RWPE2 (cell line): ENCODE data around the gene TGM2.

ENCODE experiments used
- ATAC-seq: fragments of 200-7000 bp; cut with Tn5 transposase; 3 replicates; pipeline ENCODE4 v1.9.1; 2021; ENCODE audit warnings: low read depth
- DNase-seq: peaks from one replicate; pipeline ENCODE4 v3.0.0-alpha.2; 2020; ENCODE audit warnings: low spot score
- H3K27ac ChIP-seq: fragments of 450-650 bp; 2 replicates; pipeline ENCODE4 v1.5.1; 2017; ENCODE audit warnings: mild to moderate bottlenecking; ENCODE audit not compliant: poor library complexity, severe bottlenecking
- H3K27me3 ChIP-seq: fragments of 250-450 bp; sonication (Bioruptor Pico); 2 replicates; pipeline ENCODE4 v1.5.1; 2021; ENCODE audit warnings: mild to moderate bottlenecking, moderate library complexity; ENCODE audit not compliant: insufficient read depth, poor library complexity, severe bottlenecking
- H3K36me3 ChIP-seq: fragments of 250-450 bp; sonication (Bioruptor Pico); 2 replicates; pipeline ENCODE4 v1.5.1; 2020; ENCODE audit warnings: low read depth, mild to moderate bottlenecking, moderate library complexity
- H3K4me1 ChIP-seq: fragments of 250-450 bp; sonication (Bioruptor Pico); 2 replicates; pipeline ENCODE4 v1.5.1; 2021; ENCODE audit warnings: mild to moderate bottlenecking, moderate library complexity; ENCODE audit not compliant: insufficient read depth, poor library complexity, severe bottlenecking
- H3K4me3 ChIP-seq: fragments of 250-450 bp; sonication (Bioruptor Pico); 2 replicates; pipeline ENCODE4 v1.5.1; 2021; ENCODE audit warnings: mild to moderate bottlenecking, moderate library complexity; ENCODE audit not compliant: severe bottlenecking
- H3K9me3 ChIP-seq: fragments of 250-450 bp; sonication (Bioruptor Pico); 2 replicates; pipeline ENCODE4 v1.5.1; 2021; ENCODE audit warnings: mild to moderate bottlenecking, moderate library complexity; ENCODE audit not compliant: severe bottlenecking
- TF ChIP-seq, protein P1 (sequence below): fragments of 450-650 bp; IDR thresholded peaks from one replicate; pipeline ENCODE4 v1.5.1; 2017; ENCODE audit warnings: mild to moderate bottlenecking, moderate library complexity; ENCODE audit not compliant: poor library complexity, severe bottlenecking

TGM2 gene

DNA sequence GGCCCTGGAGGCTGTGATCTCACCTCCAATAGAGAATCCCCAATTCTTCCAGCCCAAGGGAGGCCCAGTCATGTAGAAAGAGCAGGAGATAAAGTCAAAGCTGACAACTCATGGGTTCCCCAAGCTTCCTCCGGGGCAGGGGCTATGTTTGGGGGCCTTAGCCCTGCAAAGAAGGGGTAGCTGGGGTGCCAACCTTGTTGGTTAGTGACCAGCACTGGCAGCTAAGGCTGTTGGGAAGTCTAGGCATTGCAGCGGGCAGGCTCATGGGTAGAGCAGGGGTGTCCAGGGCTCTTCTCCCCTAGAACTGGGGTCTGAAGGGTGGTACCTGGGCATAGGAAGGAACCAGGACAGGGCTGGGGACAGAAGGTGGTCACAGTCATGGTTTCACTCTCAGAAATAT lies 36.4 kb downstream of the TGM2 start:
- ATAC-seq (no peak), DNase-seq (peak; percentile 70)
- peaks cover 30% of the 10 kb centered on the region for H3K4me1 ChIP-seq
- no peaks in the 10 kb centered on the region for H3K9me3 ChIP-seq
- no peaks in the 10 kb centered on the region for H3K27me3 ChIP-seq
- H3K4me3 ChIP-seq, result no peak overlapping the region
- H3K27ac ChIP-seq, result peak overlapping the region; percentile 69
- H3K36me3 ChIP-seq, result no peaks in the 10 kb centered on the region
- TF ChIP-seq, protein P1, sequence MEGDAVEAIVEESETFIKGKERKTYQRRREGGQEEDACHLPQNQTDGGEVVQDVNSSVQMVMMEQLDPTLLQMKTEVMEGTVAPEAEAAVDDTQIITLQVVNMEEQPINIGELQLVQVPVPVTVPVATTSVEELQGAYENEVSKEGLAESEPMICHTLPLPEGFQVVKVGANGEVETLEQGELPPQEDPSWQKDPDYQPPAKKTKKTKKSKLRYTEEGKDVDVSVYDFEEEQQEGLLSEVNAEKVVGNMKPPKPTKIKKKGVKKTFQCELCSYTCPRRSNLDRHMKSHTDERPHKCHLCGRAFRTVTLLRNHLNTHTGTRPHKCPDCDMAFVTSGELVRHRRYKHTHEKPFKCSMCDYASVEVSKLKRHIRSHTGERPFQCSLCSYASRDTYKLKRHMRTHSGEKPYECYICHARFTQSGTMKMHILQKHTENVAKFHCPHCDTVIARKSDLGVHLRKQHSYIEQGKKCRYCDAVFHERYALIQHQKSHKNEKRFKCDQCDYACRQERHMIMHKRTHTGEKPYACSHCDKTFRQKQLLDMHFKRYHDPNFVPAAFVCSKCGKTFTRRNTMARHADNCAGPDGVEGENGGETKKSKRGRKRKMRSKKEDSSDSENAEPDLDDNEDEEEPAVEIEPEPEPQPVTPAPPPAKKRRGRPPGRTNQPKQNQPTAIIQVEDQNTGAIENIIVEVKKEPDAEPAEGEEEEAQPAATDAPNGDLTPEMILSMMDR, result no peak

- no peaks in the 10 kb centered on the region for H3K9me3 ChIP-seq
- no peak for ATAC-seq
- TF ChIP-seq, protein P1, result no peak
- H3K4me1 ChIP-seq, result peaks cover 35% of the 10 kb centered on the region
- H3K36me3 ChIP-seq, result no peaks in the 10 kb centered on the region
- H3K27ac ChIP-seq, result peak overlapping the region; percentile 69
- no peak overlapping the region for H3K4me3 ChIP-seq
- peak; percentile 61 for DNase-seq
- H3K27me3 ChIP-seq, result no peaks in the 10 kb centered on the region
Measured at GRCh38 chr20:38127920-38128528, 37.0 kb downstream of the TGM2 start.

DNA sequence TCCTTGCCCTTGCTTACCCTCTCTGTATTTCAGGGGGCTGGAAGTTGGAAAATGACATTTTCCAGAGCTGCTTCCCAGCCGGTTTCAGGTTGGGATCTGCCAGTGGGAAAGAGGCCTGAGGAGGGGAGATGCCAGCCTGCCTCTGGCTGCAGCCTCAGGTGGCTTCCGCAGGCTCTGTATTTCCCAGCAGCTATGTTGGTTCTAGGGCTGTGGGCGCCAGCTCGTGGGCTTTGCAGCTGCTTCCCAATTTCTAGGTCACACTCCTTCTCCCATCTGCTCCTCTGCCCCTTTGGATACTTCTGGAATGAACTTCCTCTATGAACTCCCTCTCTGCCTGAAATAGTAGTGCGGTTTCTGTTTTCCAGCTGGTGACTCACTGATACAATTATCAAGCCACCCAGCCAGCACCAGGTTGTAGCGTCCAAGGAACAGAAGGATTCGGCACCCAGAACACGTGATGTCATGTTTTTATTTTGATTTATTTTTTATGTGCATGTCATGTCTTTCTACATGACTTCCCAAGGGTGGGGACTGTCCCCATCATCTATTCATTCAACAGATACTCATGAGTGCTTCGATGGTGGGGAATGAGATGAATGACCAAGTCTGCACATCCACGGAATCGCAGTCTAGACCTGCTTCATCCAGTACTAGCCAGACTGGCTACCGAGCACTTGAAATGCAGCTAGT lies 38.0 kb downstream of the TGM2 start:
- H3K36me3 ChIP-seq, result no peaks in the 10 kb centered on the region
- no peak overlapping the region for H3K4me3 ChIP-seq
- peak; percentile 80 for DNase-seq
- peak overlapping the region; percentile 69 for H3K27ac ChIP-seq
- peaks cover 37% of the 10 kb centered on the region for H3K4me1 ChIP-seq
- TF ChIP-seq, protein P1, result peak; percentile 33
- ATAC-seq, result peak; percentile 75
- no peaks in the 10 kb centered on the region for H3K27me3 ChIP-seq
- no peaks in the 10 kb centered on the region for H3K9me3 ChIP-seq

DNA sequence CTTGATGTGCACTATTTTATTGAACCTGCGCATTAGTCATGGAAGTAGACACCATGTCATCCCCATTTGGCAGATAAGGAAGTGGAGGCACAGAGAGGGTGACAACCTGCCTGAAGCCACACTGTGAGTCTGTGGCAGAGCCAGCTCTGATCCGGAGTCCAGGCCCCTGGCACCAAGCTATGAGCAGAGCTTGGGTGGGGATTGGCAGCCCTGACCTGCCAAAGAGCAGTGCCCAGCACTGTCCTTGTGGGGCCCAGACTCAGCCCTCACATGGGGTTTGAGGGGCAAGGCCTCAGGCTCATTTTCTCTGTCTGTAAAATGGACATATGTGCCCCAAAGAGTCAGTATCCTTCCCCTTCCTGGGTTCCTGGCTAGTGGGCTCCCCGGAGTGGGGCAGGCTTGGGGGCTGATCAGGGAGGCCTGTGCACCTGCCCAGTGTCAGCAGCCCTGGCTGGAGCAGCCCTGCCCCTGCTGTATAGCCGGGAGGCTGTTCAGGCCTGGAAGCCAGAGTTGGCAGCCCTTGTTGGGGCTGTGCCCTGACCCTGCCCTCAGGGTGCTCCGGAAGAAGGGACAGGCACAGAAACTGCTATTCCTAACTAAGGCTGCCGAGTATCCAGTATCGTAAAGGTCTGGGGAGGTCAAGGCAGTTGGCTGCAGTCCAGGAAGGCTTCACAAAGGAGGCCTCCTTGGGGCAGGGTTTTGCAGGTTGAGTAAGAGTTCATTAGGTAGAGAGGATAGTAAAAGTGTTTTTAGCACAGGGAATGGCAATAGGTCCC lies 38.7 kb downstream of the TGM2 start:
- TF ChIP-seq, protein P1, result no peak

More for the DNA sequence above, 38.7 kb downstream of the TGM2 start:
- H3K27ac ChIP-seq, result peak overlapping the region; percentile 69
- H3K36me3 ChIP-seq, result no peaks in the 10 kb centered on the region
- no peaks in the 10 kb centered on the region for H3K9me3 ChIP-seq
- ATAC-seq, result no peak; the same call in 2 of the 3 replicates
- peak; percentile 75 for DNase-seq
- H3K4me1 ChIP-seq, result peaks cover 37% of the 10 kb centered on the region
- H3K4me3 ChIP-seq, result no peak overlapping the region
- no peaks in the 10 kb centered on the region for H3K27me3 ChIP-seq
